ENCODE measurements around the gene CDKN2AIPNL. TPM values are rescaled to one million over a fixed set of nuclear protein-coding genes. Genes with fewer than 3 reads are reported as not detected.

Gene CDKN2AIPNL
- total RNA-seq, 1 donor from 2014 or later, result 24.5 TPM

Other genes starting within 250 kb of the CDKN2AIPNL start
- gene SKP1, start 234.9 kb downstream of the CDKN2AIPNL start, total RNA-seq, result 219 and 285 TPM in 2 replicates
- 133 and 164 TPM in 2 replicates for gene PPP2CA, start 185.8 kb downstream of the CDKN2AIPNL start, total RNA-seq
- 0.41 and 0.48 TPM in 2 replicates for gene CDKL3, start 44.7 kb downstream of the CDKN2AIPNL start, total RNA-seq
- 42.7 and 59.0 TPM in 2 replicates for gene UBE2B, start 40.3 kb downstream of the CDKN2AIPNL start, total RNA-seq
- gene JADE2, start 113.8 kb upstream of the CDKN2AIPNL start, total RNA-seq, result 14.5 and 24.7 TPM in 2 replicates
- gene SAR1B, start 220.9 kb upstream of the CDKN2AIPNL start, total RNA-seq, result 21.0 and 24.9 TPM in 2 replicates
- 27.2 and 30.5 TPM in 2 replicates for gene SEC24A, start 236.9 kb upstream of the CDKN2AIPNL start, total RNA-seq

Measured in glomerular endothelial cell (primary cell).